Midbrain (tissue), 1 donor: Measurements from ENCODE around the gene LGALS3.

Source experiments
- DNase-seq: peaks from one replicate; lab custom pipeline; 2025; lab: John Stamatoyannopoulos, UW

LGALS3 gene

DNA sequence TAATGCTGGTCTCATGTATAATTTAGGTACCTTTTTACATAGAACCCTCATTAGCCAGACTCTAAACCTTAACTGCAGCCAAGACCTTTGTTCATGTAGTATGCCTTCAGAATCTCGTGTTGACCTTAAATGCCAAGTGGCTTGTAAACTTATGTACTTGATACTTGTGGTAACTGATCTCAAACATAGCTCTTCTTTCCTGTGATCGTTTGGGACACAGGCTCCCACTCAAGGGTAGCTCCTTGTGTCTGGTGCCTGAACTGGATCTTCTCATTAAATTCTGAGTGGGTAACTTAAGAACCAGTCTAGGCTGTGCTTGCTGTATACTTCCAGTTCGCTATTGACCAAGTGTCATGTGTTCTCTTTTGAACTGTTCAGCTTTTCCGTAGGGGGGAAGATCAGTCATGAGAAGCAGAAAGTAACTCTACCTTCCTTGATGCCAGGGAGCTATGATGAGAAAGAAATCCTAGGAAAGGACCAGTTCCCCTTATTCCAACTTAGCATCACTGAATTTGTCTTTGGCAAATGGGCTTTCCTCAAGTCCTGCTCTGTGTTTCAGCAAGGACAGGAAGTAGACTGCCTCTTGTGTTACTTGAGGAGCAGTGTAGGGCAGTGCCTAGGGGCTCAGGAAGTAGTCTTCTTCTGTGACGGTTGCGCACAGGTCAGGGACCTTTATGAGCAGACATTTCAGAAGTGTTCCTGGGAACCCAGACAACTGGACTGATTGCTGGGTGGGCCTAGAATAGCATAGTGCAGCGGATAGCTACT is 2.5 kb downstream of the LGALS3 start:
- DNase-seq, result no peak

DNA sequence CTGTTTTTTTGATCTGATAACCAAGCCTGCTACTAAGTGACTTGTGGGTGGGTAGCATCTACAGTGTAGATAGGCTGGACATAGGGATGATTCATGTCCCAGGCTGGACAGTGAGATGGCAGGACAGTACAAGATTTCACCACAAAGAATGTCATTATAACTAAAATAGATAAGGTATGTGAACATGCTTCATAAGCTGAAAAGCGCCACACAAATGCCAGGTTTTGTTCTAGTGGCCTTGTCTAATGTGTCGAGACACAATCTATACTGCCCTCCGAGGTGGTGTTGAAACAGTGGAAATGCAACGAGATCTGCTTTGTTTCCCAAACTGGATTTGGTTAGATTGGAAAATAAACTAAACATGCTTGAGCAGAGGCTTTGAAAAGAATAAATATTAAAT is 4.4 kb downstream of the LGALS3 start:
- DNase-seq, result peak; percentile 16

DNA sequence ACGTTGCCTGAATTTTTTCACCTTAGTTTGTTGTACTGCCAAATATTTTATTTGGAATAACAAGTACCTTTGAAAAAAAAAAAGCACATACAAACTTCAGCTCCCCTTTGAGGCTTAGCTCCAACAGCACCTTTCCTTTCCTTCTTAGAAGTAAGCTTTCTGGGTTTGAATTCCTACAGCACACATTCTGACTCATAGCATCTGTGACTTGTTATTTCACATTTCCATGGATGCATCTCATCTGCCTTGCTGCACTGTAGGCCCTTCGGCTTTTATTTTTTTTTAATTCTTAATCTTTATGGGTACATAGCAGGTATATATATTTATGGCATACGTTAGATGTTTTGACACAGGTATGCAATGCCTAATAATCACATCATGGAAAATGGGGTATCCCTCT is 7.2 kb downstream of the LGALS3 start:
- no peak for DNase-seq

DNA sequence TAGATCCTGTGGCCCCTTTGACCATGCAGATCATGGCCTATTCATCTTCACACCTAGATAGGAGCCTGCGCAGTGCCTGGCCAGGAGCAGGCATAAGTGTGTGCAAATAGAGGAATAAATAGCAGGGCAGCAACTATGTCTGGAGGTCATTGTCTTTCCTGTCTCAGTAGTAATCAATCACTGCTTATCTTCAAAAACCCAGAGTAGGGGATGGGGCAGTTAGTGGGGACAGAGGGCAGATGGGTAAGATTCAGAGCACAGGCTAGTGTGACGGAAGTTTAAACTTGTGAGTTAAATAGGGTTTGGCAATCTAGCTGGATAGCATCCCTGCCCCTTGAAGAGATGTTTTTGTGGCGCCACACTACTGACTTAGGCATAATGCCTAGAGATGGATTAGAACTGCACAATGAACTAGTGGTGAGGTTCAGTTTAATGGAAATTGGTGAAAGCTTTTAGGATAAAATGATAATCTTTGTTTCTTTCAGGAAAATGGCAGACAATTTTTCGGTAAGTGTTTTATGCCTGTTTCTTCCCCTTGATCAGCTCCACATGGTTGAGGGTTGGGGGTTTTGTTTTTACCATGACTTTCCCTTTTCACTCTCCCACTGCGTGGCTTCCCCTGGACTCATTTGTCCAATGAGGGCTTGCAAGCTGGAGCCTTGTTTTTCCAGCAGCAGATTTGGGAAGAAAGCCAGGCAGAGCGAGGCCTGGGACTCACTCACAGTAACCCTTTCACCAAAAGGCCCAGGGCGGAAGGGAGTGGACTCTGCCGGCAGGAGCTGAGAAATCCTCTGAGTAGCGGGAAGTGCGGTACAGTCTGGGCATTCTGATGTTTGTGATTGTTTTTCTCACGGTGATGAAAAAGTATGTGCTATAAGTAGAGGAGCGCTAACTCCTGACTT is 8.1 kb downstream of the LGALS3 start:
- DNase-seq, result peak; percentile 70

- no peak for DNase-seq
Observed at GRCh38 chr14:55138091-55138490, 9.0 kb downstream of the LGALS3 start.

DNA sequence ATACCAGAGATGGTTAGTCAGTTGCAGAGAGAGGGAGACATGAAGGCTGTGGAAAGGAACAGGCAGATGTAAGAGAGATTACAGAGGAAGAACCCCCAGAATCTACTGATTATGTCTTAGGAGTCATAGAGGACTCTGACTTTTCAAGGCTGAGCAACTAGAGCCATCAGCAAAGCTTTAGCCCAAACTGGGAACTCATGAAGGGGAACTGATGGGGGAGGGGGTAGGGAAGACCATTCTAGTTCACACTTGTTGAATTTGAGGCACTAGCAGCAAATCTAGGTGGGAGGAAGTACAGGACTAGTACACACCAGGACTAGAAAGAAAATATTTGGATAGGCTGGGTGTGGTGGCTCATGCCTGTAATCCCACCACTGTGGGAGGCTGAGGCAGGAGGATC is 10.1 kb downstream of the LGALS3 start:
- no peak for DNase-seq

DNA sequence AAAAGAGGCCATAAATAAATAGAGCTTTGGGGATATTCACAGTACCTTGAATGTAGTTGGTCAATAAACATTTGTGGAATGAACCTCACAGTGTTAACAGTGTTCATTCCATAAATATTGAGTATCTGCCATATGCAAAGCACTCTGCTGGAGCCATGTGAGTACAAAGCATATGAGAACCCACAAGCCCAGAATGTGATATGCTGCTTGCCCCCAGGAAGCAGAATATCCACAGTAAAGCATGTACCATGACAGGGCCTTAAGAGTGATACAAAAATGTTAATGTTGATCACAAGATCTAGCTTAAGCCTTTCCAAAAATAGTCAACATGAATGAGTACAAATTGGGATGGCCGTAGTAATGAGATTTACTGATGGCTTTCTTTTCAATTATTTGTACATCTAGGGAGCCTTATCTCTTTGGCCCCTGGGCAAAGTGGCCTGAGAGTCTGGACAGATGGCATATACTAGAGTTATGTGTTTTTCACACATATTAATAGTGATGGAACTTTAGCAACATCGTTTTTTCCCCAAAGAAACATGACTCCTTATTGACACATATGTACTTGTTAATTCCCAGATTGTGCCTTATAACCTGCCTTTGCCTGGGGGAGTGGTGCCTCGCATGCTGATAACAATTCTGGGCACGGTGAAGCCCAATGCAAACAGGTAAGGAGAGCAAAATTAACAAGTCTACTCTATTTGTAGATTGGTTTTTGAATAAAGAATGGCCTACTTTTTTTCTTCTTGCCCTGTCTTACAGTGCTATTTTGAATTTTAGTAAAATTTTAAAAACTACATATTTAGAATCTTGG is 10.9 kb downstream of the LGALS3 start:
- no peak for DNase-seq

GRCh38 chr14:55141825-55142224 is 12.8 kb downstream of the LGALS3 start:
- no peak for DNase-seq

DNA sequence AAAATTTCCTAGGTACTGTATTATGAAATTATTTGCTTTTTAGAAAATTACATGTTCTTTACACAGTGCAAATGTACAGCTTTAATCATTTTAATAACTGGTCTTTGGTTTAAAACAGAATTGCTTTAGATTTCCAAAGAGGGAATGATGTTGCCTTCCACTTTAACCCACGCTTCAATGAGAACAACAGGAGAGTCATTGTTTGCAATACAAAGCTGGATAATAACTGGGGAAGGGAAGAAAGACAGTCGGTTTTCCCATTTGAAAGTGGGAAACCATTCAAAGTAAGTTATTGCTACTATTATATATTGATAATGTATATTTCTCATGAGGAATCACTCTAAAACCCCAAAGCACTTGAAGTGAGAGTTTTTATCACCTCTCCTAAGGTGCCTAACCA is 13.4 kb downstream of the LGALS3 start:
- DNase-seq, result peak; percentile 10

DNA sequence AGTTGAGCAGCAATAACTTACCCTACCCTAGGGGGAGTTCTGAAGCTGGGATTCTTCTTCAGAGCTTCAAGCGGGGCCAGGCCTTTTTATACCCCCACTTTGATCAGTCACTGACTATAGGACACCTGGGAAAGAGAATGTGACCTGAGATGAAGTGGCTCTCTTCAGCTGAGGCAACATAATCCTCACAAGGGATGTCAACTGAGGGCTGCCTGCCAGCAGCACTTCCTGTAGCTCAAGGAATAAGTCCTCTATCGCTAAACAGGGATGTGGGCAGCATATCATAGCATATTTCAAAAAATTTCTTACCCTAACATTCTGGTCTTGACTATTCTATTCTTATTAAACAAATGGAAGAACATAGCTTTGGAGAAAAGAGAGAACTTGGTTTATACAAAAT is 17.4 kb downstream of the LGALS3 start:
- DNase-seq, result no peak

GRCh38 chr14:55151601-55152000 is 22.5 kb downstream of the LGALS3 start:
- no peak for DNase-seq

- no peak for DNase-seq
Observed at GRCh38 chr14:55152052-55152753, 23.2 kb downstream of the LGALS3 start.

- no peak for DNase-seq
Observed at GRCh38 chr14:55153951-55154350, 24.9 kb downstream of the LGALS3 start.

GRCh38 chr14:55157080-55157479 is 28.0 kb downstream of the LGALS3 start:
- DNase-seq, result no peak

DNA sequence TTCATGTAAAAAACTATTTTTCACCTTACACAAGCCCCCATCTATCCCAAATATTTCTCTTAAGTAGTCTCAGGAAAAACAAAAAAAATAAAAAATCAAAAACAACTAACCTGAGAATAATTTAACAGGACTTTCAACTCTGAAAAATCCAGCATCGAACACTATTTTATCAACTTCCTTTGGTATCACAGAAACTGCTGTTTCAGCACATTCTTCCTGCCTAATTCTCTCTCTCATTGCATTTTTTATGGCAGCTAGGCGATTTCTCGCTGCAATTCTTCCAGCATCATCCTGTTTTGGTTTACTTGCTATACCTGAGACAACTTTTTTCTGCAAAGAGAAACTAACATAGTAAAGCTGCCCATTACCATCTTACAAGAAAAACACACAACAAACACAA is 29.4 kb downstream of the LGALS3 start:
- DNase-seq, result no peak

GRCh38 chr14:55160989-55161388 is 31.9 kb downstream of the LGALS3 start:
- DNase-seq, result peak; percentile 23

DNA sequence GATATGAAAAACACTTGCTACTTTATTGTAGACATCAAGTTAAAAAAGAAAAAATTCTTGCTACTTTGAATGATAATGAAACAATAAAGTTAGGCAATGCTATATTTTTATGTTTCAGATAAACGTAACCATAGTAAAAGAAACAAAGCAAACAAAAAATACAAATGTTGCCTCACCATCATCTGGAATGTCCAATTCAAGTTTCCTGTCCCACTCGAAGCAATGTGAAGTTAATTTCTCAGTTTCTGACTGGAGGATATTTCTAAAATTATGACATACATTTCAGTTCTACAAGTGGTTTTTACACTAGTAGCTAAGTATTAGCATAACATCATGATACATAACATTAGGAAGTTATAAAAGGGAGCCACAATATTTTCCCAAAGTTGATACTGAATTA is 41.5 kb downstream of the LGALS3 start:
- no peak for DNase-seq

GRCh38 chr14:55180006-55180405 is 51.0 kb downstream of the LGALS3 start:
- DNase-seq, result no peak

- DNase-seq, result no peak
Observed at GRCh38 chr14:55180434-55180833, 51.4 kb downstream of the LGALS3 start.

DNA sequence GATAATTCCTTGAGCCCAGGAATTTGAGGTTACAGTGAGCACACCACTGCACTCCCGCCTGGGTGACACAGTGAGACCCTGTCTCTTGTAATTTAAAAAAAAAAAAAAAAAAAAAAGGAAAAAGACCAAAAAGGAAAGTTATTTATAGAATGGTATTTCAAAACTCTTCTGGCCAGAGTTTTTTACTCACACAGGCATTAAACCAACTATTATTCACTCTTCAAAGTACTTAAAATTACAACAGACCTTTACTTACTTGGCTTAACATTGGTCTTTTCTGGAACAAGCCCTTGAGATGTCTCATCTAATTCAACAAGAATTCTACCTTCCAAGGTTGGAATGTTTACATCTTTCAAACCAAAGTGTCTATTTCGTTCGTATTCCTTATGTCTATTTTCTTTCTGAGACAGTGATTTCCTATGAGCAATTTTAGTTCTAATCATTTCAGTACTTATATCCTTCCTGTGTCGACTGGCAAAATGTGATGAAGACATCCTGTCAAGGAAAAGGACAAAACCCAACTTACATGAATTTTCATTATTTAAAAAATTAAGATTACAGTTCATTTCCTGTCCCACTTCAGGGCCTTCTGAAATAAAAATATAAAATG is 59.7 kb downstream of the LGALS3 start:
- no peak for DNase-seq

DNA sequence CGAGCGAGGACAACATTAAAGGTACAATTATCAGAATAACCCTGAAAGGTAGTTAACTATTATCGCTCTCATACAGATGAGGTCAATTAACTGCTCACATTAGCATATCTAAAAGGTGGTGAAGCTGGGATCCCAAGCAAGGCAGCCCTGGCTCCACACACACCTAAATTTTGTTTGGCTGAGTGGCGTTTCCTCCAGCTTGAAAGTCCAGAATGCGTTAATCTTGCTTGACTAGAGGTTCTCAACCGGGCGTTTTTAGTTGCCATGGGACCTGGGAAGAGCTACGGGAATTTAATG is 61.8 kb downstream of the LGALS3 start:
- no peak for DNase-seq
